GM10847 (cell line): ENCODE data around the gene TSPYL4.

Source experiments
- POLR2A ChIP-seq: IDR thresholded peaks from 2 replicates; pipeline ENCODE4 v1.6.1; 2011; ENCODE audit not compliant: insufficient read length; ENCODE audit errors: extremely low read depth

Gene TSPYL4

GRCh38 chr6:116279232-116280160 lies 25.6 kb upstream of the TSPYL4 start, which contains the start of gene TSPYL1:
Gene TSPYL1 (minus strand): TSS chr6:116279930. CDS start chr6:116279830, 100 bp downstream.
- peak; percentile 81 for TF ChIP-seq POLR2A

- no peak for TF ChIP-seq POLR2A
These were observed 25.0 kb upstream of the TSPYL4 start for GRCh38 chr6:116278854-116279231.

DNA sequence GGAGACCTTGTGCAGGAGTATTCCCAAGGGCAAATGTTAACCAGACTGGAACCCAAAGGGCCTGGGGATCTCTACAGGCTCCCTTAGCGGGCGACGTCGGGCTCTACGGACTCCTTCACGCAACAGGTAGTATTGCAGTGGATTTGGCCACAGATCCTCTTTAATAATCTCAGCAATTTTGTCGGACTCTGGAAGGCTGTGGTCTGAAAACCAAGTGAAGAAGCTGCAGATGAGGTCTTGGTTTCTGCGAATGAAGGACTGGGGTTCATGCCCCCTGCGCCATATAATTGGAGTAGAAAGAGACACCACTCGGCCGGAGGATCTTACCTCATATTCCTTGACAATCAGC lies 24.6 kb upstream of the TSPYL4 start:
- no peak for TF ChIP-seq POLR2A

- no peak for TF ChIP-seq POLR2A
These were observed 23.2 kb upstream of the TSPYL4 start for GRCh38 chr6:116277124-116277523.

GRCh38 chr6:116271149-116271708 lies 17.4 kb upstream of the TSPYL4 start:
- no peak for TF ChIP-seq POLR2A

DNA sequence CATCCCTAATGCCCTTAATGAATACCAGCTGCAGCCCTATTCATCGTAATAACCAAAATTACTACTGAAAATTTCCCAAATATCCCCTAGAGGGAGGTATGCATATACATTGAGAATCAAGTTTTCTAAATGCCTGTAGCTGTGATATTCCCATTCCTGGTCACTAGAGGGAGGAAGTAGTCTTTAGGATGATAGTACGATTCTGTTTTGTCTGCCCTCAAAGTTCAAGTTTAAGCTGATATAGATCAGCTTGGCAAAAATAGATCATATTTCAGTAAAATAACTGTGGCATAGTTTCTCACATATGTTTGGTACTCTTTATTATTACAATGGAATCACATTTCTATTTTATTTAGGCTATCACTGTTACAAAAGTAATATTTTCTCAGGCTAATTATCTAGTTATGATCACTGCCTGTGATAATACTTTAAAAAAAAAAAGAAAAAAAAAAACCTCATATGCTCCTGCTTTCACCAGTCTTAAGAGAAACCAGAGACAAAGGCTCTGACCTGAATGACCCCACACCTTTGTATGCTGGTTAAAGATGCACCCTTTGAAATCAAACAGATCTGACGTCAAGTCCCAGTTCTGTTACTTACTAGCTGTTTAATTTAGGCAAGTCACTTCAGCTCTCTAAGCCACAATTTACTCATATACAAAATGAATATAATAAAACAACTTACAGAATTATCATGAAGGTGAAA lies 14.9 kb upstream of the TSPYL4 start:
- TF ChIP-seq POLR2A: no peak

DNA sequence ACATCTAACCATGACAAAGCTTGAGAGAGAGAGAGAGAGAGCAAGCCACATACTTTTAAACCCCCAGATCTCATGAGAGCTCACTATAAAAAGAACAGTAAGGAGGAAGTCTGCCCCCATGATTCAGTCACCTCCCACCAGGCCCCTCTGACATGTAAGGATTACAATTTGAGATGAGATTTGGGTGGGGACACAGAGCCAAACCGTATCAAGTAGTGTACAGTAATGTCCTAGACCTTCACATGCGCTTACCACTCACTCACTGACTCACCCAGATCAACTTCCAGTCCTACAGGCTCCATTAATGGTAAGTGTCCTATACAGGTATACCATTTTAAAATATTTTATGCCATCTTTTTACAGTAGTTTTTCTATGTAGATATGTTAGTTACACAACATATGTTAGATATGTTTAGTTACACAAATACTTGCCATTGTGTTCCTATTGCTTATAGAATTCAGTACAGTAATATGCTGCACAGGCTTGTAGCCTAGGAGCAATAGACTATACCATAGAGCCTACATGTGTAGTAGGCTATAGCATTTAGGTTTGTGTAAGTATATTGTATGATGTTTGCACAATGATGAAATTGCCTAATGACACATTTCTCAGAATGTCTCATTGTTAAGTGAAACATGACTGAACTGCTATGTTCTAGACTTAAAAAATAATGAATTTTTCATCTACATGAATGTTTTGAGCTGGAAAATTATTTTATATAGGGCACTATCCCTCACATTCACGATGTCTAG lies 14.1 kb upstream of the TSPYL4 start:
- no peak for TF ChIP-seq POLR2A

DNA sequence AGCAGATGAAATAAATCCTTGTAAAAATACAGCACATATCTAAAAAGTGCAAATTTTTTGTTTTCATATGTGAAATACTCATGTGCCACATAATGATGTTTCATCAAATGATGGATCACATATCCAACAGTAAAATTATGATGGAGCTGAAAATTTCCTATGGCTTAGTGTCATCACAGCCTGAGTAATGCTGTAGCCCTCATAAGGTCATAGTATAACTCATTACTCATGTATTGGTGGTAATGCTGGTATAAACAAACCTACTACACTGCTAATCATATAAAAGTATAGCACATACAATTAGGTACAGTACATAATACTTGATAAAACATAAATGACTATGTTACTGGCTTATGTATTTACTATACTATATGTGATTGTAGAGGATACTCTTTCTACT lies 12.9 kb upstream of the TSPYL4 start:
- no peak for TF ChIP-seq POLR2A

DNA sequence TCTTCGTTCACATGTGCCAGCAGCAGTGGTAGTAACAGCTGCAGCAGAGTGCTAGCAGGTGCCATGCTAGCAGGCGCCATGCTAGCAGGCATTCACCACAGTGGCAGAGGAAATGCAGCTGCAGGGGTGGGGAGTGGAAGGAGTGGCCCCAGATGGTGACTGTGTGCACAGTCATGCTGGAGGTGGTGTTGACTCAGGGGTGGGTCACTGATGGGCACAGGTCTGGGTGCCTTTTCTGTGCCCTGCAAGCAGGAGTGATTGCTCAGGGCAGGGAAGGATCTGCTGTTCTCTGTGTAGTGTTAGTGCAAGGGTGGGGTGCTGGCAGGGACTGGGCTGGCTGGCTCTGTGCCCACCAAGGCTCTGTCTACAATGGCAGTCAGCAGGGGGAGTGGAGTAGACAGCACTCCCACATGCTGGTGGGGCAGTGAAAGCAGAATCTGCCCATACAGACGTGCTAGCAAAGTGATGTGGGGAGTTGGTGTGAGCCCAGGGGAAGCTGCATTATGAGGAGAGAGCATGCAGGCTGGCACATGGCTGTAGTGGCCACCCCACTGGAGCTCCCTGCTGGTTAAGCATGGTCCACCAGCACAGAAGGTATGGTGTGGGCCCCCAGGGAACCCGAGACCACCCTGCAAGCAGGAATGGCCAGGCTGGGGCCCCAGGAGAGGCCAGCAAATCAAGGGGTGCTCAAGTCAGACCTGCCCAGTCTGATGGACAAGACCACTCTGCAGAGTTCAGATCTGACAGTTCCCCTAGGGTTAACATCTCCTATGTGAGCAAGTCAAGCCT lies 11.4 kb upstream of the TSPYL4 start:
- no peak for TF ChIP-seq POLR2A

- TF ChIP-seq POLR2A: no peak
These were observed 9.5 kb upstream of the TSPYL4 start for GRCh38 chr6:116263353-116263752.

DNA sequence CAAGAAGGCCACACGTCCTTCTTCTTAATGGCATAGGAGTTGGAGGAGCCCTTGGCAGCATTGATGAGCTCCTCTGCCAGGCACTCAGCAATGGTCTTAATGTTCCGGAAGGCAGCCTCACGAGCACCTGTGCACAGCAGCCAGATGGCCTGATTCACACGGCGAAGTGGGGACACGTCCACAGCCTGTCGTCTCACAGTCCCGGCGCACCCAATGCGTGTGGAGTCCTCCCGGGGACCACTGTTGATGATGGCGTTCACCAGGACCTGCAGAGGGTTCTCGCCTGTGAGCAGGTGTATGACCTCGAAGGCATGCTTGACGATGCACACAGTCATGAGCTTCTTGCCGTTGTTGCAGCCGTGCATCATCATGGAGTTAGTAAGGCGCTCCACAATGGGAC lies 4.6 kb upstream of the TSPYL4 start:
- no peak for TF ChIP-seq POLR2A

GRCh38 chr6:116256694-116257093 lies 2.8 kb upstream of the TSPYL4 start:
- TF ChIP-seq POLR2A: no peak

GRCh38 chr6:116255246-116255800 lies 1.4 kb upstream of the TSPYL4 start:
- no peak for TF ChIP-seq POLR2A
